ENCODE results near the gene SPOCK3. TPM values are rescaled to one million over a fixed set of nuclear protein-coding genes. Genes with fewer than 3 reads are reported as not detected.

Gene SPOCK3
- total RNA-seq, 2 donors from 2014 or later = 18.1 to 22.8 TPM

DNA sequence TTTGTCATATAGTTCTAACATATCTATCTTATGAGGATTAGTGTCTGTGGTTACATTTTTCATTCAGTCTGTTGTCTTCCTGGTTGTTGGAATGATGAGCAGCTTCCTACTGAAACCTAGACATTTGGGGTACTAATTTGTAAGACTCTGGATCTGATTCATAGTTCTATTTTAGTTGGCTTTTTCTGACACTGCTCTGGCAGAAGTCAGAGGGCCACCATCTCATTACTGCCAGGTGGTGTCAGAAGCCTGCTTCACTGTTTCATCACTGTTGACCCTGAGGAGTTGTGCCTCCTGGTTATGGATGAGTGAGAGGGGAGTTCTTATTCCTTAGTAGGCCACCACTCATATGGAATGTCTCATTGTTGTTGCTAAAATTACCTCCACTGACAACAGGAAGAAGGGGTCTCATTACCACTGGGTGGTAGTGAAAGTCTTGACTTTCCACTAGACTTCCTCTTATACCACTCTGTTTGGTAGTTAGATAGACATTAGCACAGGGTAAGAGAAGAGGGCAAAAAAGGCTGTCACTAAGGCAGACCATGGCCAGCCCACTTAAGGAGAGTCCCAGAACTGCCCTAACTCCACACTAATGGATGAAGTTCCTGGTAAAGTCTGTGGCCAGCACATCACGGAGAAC, 395.2 kb downstream of the SPOCK3 start:
- intact Hi-C loops (cut with DNase I) = no loop called here
- DNase-seq (ENCODE audit: low spot score) = no peak
- Histone ChIP-seq H3K4me3 (no peak overlapping the region), H3K9me3 (no peaks in the 10 kb centered on the region), H3K27ac (no peak overlapping the region), H3K4me1 (replicated peaks) (no peaks in the 10 kb centered on the region), H3K36me3 (no peaks in the 10 kb centered on the region), H3K27me3 (replicated peaks; ENCODE audit: insufficient read depth) (no peaks in the 10 kb centered on the region)
- 67% methylated on average over 1 of the region's 1 CpG for WGBS
- no peak for TF ChIP-seq POLR2A (IDR thresholded peaks at IDR 0.05)
- no peak for TF ChIP-seq POLR2AphosphoS5 (IDR thresholded peaks at IDR 0.05)
- TF ChIP-seq CTCF (IDR thresholded peaks at IDR 0.05) = no peak

DNA sequence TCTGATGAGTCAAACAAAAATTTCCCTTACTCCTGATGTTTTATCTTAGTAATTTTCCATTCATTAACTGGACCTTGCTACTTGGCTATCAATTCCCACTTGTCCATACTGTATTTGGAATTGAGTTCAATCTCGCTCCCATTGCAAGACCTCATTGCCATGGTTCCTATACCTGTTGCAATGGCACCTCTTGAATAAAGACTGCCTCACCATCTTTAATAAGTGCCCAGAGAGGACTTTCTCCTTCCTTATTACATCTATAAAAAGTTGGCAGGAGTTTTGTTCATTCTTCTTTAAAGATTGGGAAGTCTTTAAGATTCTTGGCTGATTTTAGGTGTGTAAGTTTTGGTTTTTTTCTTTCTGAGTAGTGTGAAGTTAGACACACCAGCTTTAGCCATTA, 397.4 kb downstream of the SPOCK3 start:
- Histone ChIP-seq H3K4me1 (replicated peaks) (no peaks in the 10 kb centered on the region), H3K27ac (no peak overlapping the region), H3K27me3 (replicated peaks; ENCODE audit: insufficient read depth) (no peaks in the 10 kb centered on the region), H3K36me3 (no peaks in the 10 kb centered on the region), H3K9me3 (no peaks in the 10 kb centered on the region), H3K4me3 (no peak overlapping the region)
- intact Hi-C loops (cut with DNase I) = no loop called here
- DNase-seq (ENCODE audit: low spot score) = no peak
- 100% methylated on average over 1 of the region's 1 CpG for WGBS
- no peak for TF ChIP-seq POLR2A (IDR thresholded peaks at IDR 0.05)
- no peak for TF ChIP-seq CTCF (IDR thresholded peaks at IDR 0.05)
- no peak for TF ChIP-seq POLR2AphosphoS5 (IDR thresholded peaks at IDR 0.05)

- Histone ChIP-seq H3K9me3 (no peaks in the 10 kb centered on the region), H3K4me3 (no peak overlapping the region), H3K4me1 (replicated peaks) (no peaks in the 10 kb centered on the region), H3K36me3 (no peaks in the 10 kb centered on the region), H3K27ac (no peak overlapping the region), H3K27me3 (replicated peaks; ENCODE audit: insufficient read depth) (no peaks in the 10 kb centered on the region)
- no peak for DNase-seq (ENCODE audit: low spot score)
- 68% methylated on average over 1 of the region's 1 CpG for WGBS
- intact Hi-C loops (cut with DNase I) = no loop called here
- TF ChIP-seq CTCF (IDR thresholded peaks at IDR 0.05) = no peak
- TF ChIP-seq POLR2AphosphoS5 (IDR thresholded peaks at IDR 0.05) = no peak
- no peak for TF ChIP-seq POLR2A (IDR thresholded peaks at IDR 0.05)
These were observed 406.7 kb downstream of the SPOCK3 start for GRCh38 chr4:166827629-166828028.

DNA sequence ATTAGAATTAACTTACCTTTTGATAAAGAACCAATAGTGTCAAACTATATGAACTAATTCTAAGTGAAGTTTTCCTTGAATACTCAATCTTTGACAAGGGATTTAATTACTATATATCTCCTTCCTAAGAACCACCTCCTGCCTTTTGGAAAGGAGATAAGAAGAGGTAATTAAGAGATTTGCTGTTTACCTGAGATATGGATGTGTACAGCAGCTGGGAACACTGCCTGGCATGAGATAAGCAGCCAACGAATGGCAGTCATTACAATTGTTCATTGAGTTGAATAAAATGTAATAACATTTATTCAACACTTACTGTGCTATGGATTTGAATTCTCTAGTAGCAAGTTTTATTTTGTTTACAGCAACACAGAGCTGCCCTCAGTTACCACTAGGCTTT, 407.1 kb downstream of the SPOCK3 start:
- DNase-seq (ENCODE audit: low spot score) = no peak

More for the DNA sequence above, 407.1 kb downstream of the SPOCK3 start:
- 29% methylated on average over 1 of the region's 1 CpG for WGBS
- Histone ChIP-seq H3K27me3 (replicated peaks; ENCODE audit: insufficient read depth) (no peaks in the 10 kb centered on the region), H3K36me3 (no peaks in the 10 kb centered on the region), H3K4me3 (no peak overlapping the region), H3K4me1 (replicated peaks) (no peaks in the 10 kb centered on the region), H3K9me3 (no peaks in the 10 kb centered on the region), H3K27ac (no peak overlapping the region)
- TF ChIP-seq CTCF (IDR thresholded peaks at IDR 0.05) = no peak
- TF ChIP-seq POLR2A (IDR thresholded peaks at IDR 0.05) = no peak
- no peak for TF ChIP-seq POLR2AphosphoS5 (IDR thresholded peaks at IDR 0.05)
- intact Hi-C loops (cut with DNase I) = no loop called here

Data from prostate gland (tissue), 2 donors.